CD4-positive, alpha-beta T cell treated with Interferon alpha-2 for 1 hour (primary cell): ENCODE results near the gene AKR1D1.
"Not testable (repeated sequence)": the region's sequence is repeated elsewhere in the genome, so short reads cannot be mapped to it uniquely, and the experiment has no call there.

ENCODE experiments used
- DNase-seq, 2 donors: peaks; one replicate each; pipeline ENCODE4 v3.0.0-alpha.2; 2020 to 2022

Gene AKR1D1

GRCh38 chr7:138074540-138074939, 1.7 kb upstream of the AKR1D1 start:
- no peak for DNase-seq

GRCh38 chr7:138075350-138075749, 909 bp upstream of the AKR1D1 start:
- DNase-seq = no peak

DNA sequence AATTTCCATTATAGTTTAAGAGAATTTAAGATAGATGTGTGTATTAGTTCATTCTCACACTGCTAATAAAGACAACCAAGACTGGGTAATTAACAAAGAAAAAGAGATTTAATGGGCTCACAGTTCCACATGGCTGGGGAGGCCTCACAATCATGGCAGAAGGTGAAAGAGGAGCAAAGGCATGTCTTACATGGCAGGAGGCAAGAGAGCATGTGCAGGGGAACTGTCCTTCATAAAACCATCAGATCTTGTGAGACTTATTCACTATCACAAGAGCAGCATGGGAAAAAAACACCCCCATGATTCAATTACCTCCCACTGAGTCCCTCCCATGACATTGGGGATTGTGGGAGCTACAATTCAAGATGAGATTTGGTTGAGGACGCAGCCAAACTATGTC, 473 bp upstream of the AKR1D1 start:
- DNase-seq = not testable (repeated sequence)

- no peak for DNase-seq
Measured at GRCh38 chr7:138077809-138078208, 1.6 kb downstream of the AKR1D1 start.

- no peak for DNase-seq
Measured at GRCh38 chr7:138079137-138079536, 2.9 kb downstream of the AKR1D1 start.

GRCh38 chr7:138081868-138082267, 5.6 kb downstream of the AKR1D1 start:
- no peak for DNase-seq

DNA sequence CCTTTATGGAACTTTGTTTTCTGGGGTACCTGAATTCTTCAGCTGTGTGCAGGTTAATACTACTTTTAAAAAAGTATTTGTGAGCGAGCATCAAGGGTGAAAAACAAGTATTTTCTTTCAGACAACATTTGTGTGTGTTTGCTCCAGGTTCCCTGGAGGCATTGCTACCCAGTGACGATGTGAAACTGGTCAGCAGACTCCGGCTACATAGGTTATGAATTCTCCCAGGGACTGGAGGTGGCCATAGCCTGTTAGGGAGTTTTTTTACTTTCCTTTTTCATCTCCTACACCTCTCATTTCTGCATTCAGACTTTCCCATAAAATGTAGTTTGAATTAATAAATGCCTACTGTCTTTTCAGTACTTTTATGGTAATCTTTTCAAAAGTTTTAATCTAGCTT, 7.6 kb downstream of the AKR1D1 start:
- no peak for DNase-seq

DNA sequence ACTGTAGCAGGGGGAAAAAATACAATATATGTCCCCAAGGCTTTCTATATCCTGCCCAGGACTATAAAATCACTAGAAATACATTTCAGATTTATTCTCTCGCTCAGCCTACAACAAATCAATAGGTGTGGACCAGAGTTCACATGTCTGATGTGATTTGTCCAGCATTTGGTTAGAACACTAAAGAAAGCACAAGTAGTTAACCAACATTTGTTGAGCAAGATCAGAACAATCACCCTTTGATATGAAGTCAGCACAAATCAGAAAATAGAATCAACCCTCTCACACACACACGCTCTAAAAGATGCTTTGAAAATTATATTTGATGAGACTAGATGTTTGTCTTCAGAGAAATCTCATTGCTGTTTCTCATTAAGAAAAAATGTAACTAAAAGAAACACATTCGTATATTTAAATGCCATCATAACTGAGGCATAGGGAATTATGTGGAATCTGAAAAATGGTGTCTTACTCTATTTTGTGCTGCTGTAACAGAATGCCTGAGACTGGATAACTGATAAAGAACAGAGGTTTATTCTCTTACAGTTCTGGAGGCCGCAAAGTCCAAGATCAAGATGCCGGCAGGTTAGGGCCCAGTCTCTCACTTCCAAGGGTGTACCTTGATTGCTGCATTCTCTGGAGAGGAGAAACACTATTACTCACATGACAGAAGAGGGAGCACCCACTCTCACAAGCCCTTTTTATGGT, 10.5 kb downstream of the AKR1D1 start:
- no peak for DNase-seq

DNA sequence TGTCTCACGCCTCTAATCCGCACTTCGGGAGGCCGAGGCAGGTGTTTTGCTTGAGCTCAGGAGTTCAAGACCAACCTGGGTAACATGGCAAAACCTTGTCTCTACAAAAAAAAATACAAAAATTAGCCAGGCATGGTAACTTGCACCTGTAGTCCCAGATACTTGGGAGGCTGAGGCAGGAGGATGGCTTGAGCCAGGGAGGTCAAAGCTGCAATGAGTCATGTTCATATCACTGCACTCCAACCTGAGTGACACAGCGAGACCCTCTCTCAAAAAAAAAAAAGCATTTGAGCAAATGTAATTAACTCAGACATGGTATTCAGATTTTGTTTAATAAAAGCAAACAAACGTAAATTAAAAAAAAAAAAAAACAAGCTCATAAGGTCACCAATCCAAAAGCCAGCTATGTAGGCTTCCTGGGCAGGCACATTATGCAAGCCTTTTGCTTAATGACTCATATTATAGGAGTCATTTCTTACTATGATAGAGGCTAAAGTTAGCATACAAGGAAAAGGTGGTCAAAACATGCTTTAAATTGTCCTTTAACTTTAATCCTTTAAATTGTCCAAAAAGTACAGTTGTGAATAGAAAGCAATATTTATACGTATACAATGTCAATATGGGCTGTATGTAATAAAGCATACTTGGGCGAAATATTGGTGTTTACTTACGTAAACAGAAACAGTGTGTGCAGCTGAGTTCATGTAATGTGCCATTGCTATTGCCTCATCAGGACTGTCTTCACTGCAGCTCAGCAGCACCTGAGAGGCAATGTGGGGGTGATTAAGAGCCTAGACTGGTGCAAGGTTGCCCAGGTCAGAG, 13.0 kb downstream of the AKR1D1 start:
- no peak for DNase-seq

GRCh38 chr7:138091032-138091431, 14.8 kb downstream of the AKR1D1 start:
- no peak for DNase-seq

GRCh38 chr7:138091840-138092239, 15.6 kb downstream of the AKR1D1 start:
- not testable (repeated sequence) for DNase-seq

- DNase-seq = no peak
Measured at GRCh38 chr7:138092486-138093028, 16.3 kb downstream of the AKR1D1 start.

DNA sequence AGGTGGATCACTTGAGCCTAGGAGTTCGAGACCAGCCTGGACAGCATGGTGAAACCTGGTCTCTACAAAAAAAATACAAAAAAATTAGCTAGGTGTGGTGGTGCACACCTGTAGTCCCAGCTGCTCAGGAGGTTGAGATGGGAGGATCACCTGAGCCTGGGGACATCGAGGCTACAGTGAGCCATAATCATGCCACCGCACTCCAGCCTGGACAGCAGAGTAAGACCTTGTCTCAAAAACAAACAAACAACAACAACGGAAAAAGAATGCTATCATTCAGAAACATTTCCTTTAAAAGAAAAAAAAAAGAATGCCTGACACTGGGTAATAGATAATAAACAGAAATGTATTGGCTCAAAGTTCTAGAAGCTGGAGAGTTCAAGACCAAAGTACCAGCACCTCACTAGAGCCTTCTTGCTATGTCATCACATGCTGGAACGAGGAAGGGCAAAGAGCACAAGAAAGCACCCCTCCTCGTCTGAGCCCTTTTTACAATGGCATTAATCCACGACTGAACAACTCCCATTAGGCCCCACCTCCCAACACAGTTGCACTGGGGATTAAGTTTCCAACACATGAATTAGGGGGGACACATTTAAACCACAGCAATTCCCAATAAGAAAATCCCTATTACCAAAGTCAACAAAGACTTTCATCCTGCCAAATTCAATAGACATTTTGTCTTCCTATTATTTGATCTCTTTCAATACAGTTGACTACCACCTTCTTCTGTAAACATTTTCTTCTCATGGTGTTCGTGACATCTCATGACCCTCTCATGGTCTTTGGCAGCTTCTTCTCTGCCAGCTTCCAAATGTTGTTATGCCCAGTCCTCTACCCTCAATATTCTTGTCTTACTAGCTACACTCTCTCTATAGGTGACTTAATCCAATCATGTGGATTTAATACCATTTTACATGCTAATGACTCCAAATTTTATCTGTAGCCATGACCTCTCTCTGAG, 20.0 kb downstream of the AKR1D1 start:
- DNase-seq = no peak

- DNase-seq = peak; percentile 7 to 14
Measured at GRCh38 chr7:138097064-138097741, 20.9 kb downstream of the AKR1D1 start.

DNA sequence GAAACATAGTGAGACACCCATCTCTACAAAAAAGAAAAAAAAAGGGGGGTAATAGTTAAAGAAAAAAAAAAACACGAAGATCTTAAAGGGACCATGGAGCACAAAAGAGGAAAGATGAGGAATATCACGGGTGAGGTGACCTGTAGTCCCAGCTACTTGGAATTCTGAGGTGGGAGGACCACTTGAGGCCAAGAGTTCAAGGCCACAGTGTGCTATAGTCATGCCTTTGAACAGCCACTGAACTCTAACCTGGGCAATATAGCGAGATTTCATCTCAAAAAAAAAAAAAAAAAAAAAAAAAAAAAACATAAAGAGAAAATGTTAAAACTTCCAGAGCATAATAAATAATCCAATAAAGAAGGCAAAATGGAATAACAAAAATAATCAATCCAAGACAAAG, 23.6 kb downstream of the AKR1D1 start:
- DNase-seq = no peak

- no peak for DNase-seq
Measured at GRCh38 chr7:138105221-138105620, 29.0 kb downstream of the AKR1D1 start.

GRCh38 chr7:138115047-138115446, 38.8 kb downstream of the AKR1D1 start:
- no peak for DNase-seq

- DNase-seq = no peak
Measured at GRCh38 chr7:138116141-138116540, 39.9 kb downstream of the AKR1D1 start.

GRCh38 chr7:138116892-138117291, 40.6 kb downstream of the AKR1D1 start:
- DNase-seq = no peak

GRCh38 chr7:138120140-138120827, 44.0 kb downstream of the AKR1D1 start:
- DNase-seq = no peak

DNA sequence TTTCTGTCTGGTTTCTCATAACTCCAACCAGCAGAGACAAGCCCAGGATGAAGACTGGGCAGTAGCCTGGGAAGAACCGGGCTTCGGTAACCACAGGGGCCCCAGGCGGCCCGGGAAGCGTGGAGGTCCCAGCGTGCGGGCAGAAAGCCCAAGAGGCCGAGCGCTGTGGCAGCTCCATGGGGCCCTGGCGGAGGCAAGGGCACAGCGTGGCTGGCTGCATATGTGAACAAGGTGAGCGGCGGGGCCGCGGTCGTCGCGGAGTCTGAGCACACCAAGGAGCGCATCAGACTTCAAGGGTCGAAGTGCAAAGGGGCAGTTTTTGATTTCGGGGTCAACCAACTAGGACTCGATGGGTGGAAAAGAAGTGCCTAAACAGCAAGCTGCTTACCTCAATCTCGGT, 45.9 kb downstream of the AKR1D1 start:
- no peak for DNase-seq

DNA sequence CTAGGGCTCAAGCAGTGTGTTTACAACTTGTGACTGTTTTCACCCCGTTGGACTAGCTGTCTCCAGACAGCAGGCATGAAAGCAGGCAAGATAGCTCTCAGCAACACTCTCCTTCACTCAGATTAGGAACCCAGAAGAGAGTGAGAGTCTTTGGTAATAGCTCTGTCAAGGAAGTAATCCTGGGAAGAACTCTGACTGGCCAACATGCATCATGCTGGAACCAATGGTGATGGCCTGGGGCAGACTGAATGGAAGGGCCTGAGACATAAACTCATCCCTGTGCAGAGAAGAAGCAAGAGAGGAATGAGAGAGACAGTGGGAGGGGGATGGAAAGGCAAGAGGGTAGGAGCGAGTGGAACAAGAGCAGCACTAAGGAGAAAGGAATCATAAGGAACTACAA, 48.9 kb downstream of the AKR1D1 start:
- DNase-seq = no peak
